Nephron (organoid): ENCODE measurements around the gene CD44.
"Not testable (repeated sequence)": the region's sequence is repeated elsewhere in the genome, so short reads cannot be mapped to it uniquely, and the experiment has no call there.

ENCODE experiments used
- H3K27ac Mint-ChIP-seq, 3 experiments: 2 replicates each; pipeline ENCODE4 v1.8.0; 2020; ENCODE audit warnings: mixed read lengths in 3 of 3, mild to moderate bottlenecking in 2 of 3, moderate library complexity in 1 of 3
- H3K27me3 Mint-ChIP-seq: 2 replicates; pipeline ENCODE4 v1.8.0; 2021; ENCODE audit warnings: low read depth, mild to moderate bottlenecking, moderate library complexity, mixed read lengths
- H3K36me3 Mint-ChIP-seq: 2 replicates; pipeline ENCODE4 v1.8.0; 2020; ENCODE audit warnings: low read depth, mixed read lengths
- H3K4me1 Mint-ChIP-seq: 2 replicates; pipeline ENCODE4 v1.8.0; 2020; ENCODE audit warnings: mixed read lengths
- H3K4me3 Mint-ChIP-seq, 3 experiments: 2 replicates each; pipeline ENCODE4 v1.8.0; 2020; ENCODE audit warnings: mild to moderate bottlenecking in 3 of 3, mixed read lengths in 3 of 3, moderate library complexity in 2 of 3
- H3K9me3 Mint-ChIP-seq: 2 replicates; pipeline ENCODE4 v1.8.0; 2020; ENCODE audit warnings: mixed read lengths
- CTCF ChIP-seq, 3 experiments: fragments of 200-600 bp; sonication (generic); IDR thresholded peaks; one replicate each; pipeline ENCODE4 v1.5.0; 2021; ENCODE audit warnings: antibody characterized with exemption in 3 of 3; ENCODE audit not compliant: unreplicated experiment in 3 of 3

The CD44 gene

GRCh38 chr11:35103366-35104208 is 35.4 kb upstream of the CD44 start:
- H3K4me3 Mint-ChIP-seq: no peak overlapping the region
- no peak for TF ChIP-seq CTCF (IDR thresholded peaks at IDR 0.05; ENCODE audit: unreplicated experiment in 3 of 3)
- H3K27ac Mint-ChIP-seq: no peak overlapping the region
- H3K9me3 Mint-ChIP-seq: no peaks in the 10 kb centered on the region
- H3K27me3 Mint-ChIP-seq: no peaks in the 10 kb centered on the region
- peaks cover 20% of the 10 kb centered on the region for H3K4me1 Mint-ChIP-seq
- H3K36me3 Mint-ChIP-seq: no peaks in the 10 kb centered on the region

GRCh38 chr11:35104655-35105054 is 34.3 kb upstream of the CD44 start:
- no peak overlapping the region for H3K4me3 Mint-ChIP-seq
- H3K36me3 Mint-ChIP-seq: no peaks in the 10 kb centered on the region
- peaks cover 16% of the 10 kb centered on the region for H3K4me1 Mint-ChIP-seq
- no peaks in the 10 kb centered on the region for H3K9me3 Mint-ChIP-seq
- no peak for TF ChIP-seq CTCF (IDR thresholded peaks at IDR 0.05; ENCODE audit: unreplicated experiment in 3 of 3)
- no peaks in the 10 kb centered on the region for H3K27me3 Mint-ChIP-seq
- H3K27ac Mint-ChIP-seq: no peak overlapping the region

GRCh38 chr11:35105319-35106079 is 33.5 kb upstream of the CD44 start:
- Mint-ChIP-seq H3K4me3 (no peak overlapping the region), H3K27ac (no peak overlapping the region), H3K4me1 (peaks cover 12% of the 10 kb centered on the region), H3K36me3 (no peaks in the 10 kb centered on the region), H3K27me3 (peaks cover under 1% of the 10 kb centered on the region), H3K9me3 (no peaks in the 10 kb centered on the region)
- no peak for TF ChIP-seq CTCF (IDR thresholded peaks at IDR 0.05; ENCODE audit: unreplicated experiment in 3 of 3)

- H3K9me3 Mint-ChIP-seq: no peaks in the 10 kb centered on the region
- TF ChIP-seq CTCF (IDR thresholded peaks at IDR 0.05; ENCODE audit: unreplicated experiment in 3 of 3): no peak
- H3K27ac Mint-ChIP-seq: no peak overlapping the region
- H3K4me1 Mint-ChIP-seq: peaks cover 12% of the 10 kb centered on the region
- no peaks in the 10 kb centered on the region for H3K36me3 Mint-ChIP-seq
- H3K27me3 Mint-ChIP-seq: peaks cover 8% of the 10 kb centered on the region
- H3K4me3 Mint-ChIP-seq: no peak overlapping the region
Measured at GRCh38 chr11:35106595-35106994, 32.4 kb upstream of the CD44 start.

GRCh38 chr11:35107861-35108260 is 31.1 kb upstream of the CD44 start:
- Mint-ChIP-seq H3K27ac (no peak overlapping the region), H3K4me1 (peaks cover 5% of the 10 kb centered on the region), H3K9me3 (no peaks in the 10 kb centered on the region), H3K36me3 (no peaks in the 10 kb centered on the region), H3K27me3 (peaks cover 10% of the 10 kb centered on the region), H3K4me3 (no peak overlapping the region)
- no peak for TF ChIP-seq CTCF (IDR thresholded peaks at IDR 0.05; ENCODE audit: unreplicated experiment in 3 of 3)

GRCh38 chr11:35108336-35108735 is 30.6 kb upstream of the CD44 start:
- H3K9me3 Mint-ChIP-seq, H3K4me3 Mint-ChIP-seq, H3K36me3 Mint-ChIP-seq, H3K4me1 Mint-ChIP-seq, H3K27ac Mint-ChIP-seq: not testable (repeated sequence)
- peaks cover 15% of the 10 kb centered on the region for H3K27me3 Mint-ChIP-seq
